ENCODE measurements around the gene ERG.
A peak's percentile ranks its signal among the peaks of the same experiment; 100 is the strongest.

Gene ERG

GRCh38 chr21:38489729-38490128, 8.5 kb downstream of the ERG start:
- H3K4me1 ChIP-seq (ENCODE audit: insufficient read depth, low read length, poor library complexity, severe bottlenecking): peaks cover 86% of the 10 kb centered on the region
- no peak overlapping the region for H2AFZ ChIP-seq (ENCODE audit: low read length)

GRCh38 chr21:38489271-38489652, 9.0 kb downstream of the ERG start:
- Histone ChIP-seq H3K27me3 (ENCODE audit: insufficient read depth, low read length, poor library complexity, severe bottlenecking) (no peaks in the 10 kb centered on the region), H3K9me3 (ENCODE audit: insufficient read depth, low read depth, low read length) (no peaks in the 10 kb centered on the region), H3K4me1 (ENCODE audit: insufficient read depth, low read length, poor library complexity, severe bottlenecking) (peaks cover 87% of the 10 kb centered on the region), H3K79me2 (ENCODE audit: insufficient read depth, low read length) (peaks cover 100% of the 10 kb centered on the region), H3F3A (ENCODE audit: low read depth) (no peaks in the 10 kb centered on the region), H3K9ac (ENCODE audit: low read depth, low read length, poor library complexity, severe bottlenecking) (peak overlapping the region; percentile 100), H3K4me3 (ENCODE audit: low read length, poor library complexity, severe bottlenecking) (peak overlapping the region; percentile 96), H3K36me3 (ENCODE audit: insufficient read depth, low read length) (peaks cover 52% of the 10 kb centered on the region), H4K20me1 (ENCODE audit: insufficient read depth, low read length, poor library complexity, severe bottlenecking) (peaks cover 69% of the 10 kb centered on the region), H2AFZ (ENCODE audit: low read length) (no peak overlapping the region), H3K4me2 (ENCODE audit: low read depth, low read length, poor library complexity, severe bottlenecking) (peak overlapping the region; percentile 91), H3K9me2 (replicated peaks; ENCODE audit: low read depth, low read length) (no peaks in the 10 kb centered on the region)
- TF ChIP-seq EZH2phosphoT487 (IDR thresholded peaks at IDR 0.05; ENCODE audit: borderline replicate concordance) (no peak), CTCF (conservative IDR thresholded peaks at IDR 0.05; ENCODE audit: low read length) (no peak)

More at GRCh38 chr21:38489729-38490128, 8.5 kb downstream of the ERG start:
- peaks cover 64% of the 10 kb centered on the region for H4K20me1 ChIP-seq (ENCODE audit: insufficient read depth, low read length, poor library complexity, severe bottlenecking)
- H3K79me2 ChIP-seq (ENCODE audit: insufficient read depth, low read length): peaks cover 100% of the 10 kb centered on the region
- no peaks in the 10 kb centered on the region for H3K9me3 ChIP-seq (ENCODE audit: insufficient read depth, low read depth, low read length)
- H3K9me2 ChIP-seq (replicated peaks; ENCODE audit: low read depth, low read length): no peaks in the 10 kb centered on the region
- TF ChIP-seq CTCF (conservative IDR thresholded peaks at IDR 0.05; ENCODE audit: low read length) (no peak), EZH2phosphoT487 (IDR thresholded peaks at IDR 0.05; ENCODE audit: borderline replicate concordance) (no peak)
- no peaks in the 10 kb centered on the region for H3K27me3 ChIP-seq (ENCODE audit: insufficient read depth, low read length, poor library complexity, severe bottlenecking)
- H3K4me3 ChIP-seq (ENCODE audit: low read length, poor library complexity, severe bottlenecking): peak overlapping the region; percentile 96
- peak overlapping the region; percentile 100 for H3K9ac ChIP-seq (ENCODE audit: low read depth, low read length, poor library complexity, severe bottlenecking)
- H3K4me2 ChIP-seq (ENCODE audit: low read depth, low read length, poor library complexity, severe bottlenecking): peak overlapping the region; percentile 91
- peaks cover 52% of the 10 kb centered on the region for H3K36me3 ChIP-seq (ENCODE audit: insufficient read depth, low read length)
- no peaks in the 10 kb centered on the region for H3F3A ChIP-seq (ENCODE audit: low read depth)

GRCh38 chr21:38488640-38489270, 9.5 kb downstream of the ERG start:
- Histone ChIP-seq H3K9me2 (replicated peaks; ENCODE audit: low read depth, low read length) (no peaks in the 10 kb centered on the region), H3F3A (ENCODE audit: low read depth) (no peaks in the 10 kb centered on the region), H3K36me3 (ENCODE audit: insufficient read depth, low read length) (peaks cover 52% of the 10 kb centered on the region), H3K4me3 (ENCODE audit: low read length, poor library complexity, severe bottlenecking) (peak overlapping the region; percentile 96), H3K79me2 (ENCODE audit: insufficient read depth, low read length) (peaks cover 100% of the 10 kb centered on the region), H3K4me2 (ENCODE audit: low read depth, low read length, poor library complexity, severe bottlenecking) (peak overlapping the region; percentile 91), H2AFZ (ENCODE audit: low read length) (no peak overlapping the region), H3K27me3 (ENCODE audit: insufficient read depth, low read length, poor library complexity, severe bottlenecking) (no peaks in the 10 kb centered on the region), H3K4me1 (ENCODE audit: insufficient read depth, low read length, poor library complexity, severe bottlenecking) (peaks cover 87% of the 10 kb centered on the region), H3K9ac (ENCODE audit: low read depth, low read length, poor library complexity, severe bottlenecking) (peak overlapping the region; percentile 100), H4K20me1 (ENCODE audit: insufficient read depth, low read length, poor library complexity, severe bottlenecking) (peaks cover 74% of the 10 kb centered on the region), H3K9me3 (ENCODE audit: insufficient read depth, low read depth, low read length) (no peaks in the 10 kb centered on the region)
- TF ChIP-seq CTCF (conservative IDR thresholded peaks at IDR 0.05; ENCODE audit: low read length): no peak
- no peak for TF ChIP-seq EZH2phosphoT487 (IDR thresholded peaks at IDR 0.05; ENCODE audit: borderline replicate concordance)
